Lower leg skin (tissue), 3 donors: ENCODE data around the gene KRT23.

Source experiments
- POLR2A ChIP-seq, 2 donors: fragments of 450-650 bp; IDR thresholded peaks; one replicate each; pipeline ENCODE4 v1.6.1; 2016 to 2017; ENCODE audit warnings: antibody characterized with exemption in 2 of 2, mild to moderate bottlenecking in 1 of 2, moderate library complexity in 1 of 2
- TF ChIP-seq, protein P1 (sequence below), 3 donors: fragments of 450-650 bp; IDR thresholded peaks; one replicate each; pipeline ENCODE4 v1.5.1; 2016; ENCODE audit warnings: antibody characterized with exemption in 3 of 3, mild to moderate bottlenecking in 3 of 3, moderate library complexity in 2 of 3

DNA sequence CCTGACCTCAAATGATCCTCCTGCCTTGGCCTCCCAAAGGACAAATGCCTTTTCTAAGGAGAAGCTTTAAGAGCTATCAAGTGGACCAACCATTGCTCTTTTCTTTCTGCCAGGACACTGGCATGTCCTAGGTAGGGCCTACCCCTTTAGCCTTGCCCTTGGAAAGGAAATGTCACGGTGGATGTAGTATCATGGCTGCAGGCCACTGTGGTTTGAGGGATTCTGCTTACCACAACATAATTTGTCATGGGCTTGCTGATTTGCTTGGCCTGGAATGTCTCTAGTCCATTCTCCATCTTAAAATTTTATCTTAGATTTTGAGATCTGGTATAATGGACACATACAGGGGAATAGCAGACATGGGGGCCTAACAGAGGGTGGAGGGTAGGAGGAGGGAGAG, 58.4 kb downstream of the KRT23 start:
- no peak for TF ChIP-seq POLR2A (IDR thresholded peaks at IDR 0.05)
- TF ChIP-seq, protein P1, sequence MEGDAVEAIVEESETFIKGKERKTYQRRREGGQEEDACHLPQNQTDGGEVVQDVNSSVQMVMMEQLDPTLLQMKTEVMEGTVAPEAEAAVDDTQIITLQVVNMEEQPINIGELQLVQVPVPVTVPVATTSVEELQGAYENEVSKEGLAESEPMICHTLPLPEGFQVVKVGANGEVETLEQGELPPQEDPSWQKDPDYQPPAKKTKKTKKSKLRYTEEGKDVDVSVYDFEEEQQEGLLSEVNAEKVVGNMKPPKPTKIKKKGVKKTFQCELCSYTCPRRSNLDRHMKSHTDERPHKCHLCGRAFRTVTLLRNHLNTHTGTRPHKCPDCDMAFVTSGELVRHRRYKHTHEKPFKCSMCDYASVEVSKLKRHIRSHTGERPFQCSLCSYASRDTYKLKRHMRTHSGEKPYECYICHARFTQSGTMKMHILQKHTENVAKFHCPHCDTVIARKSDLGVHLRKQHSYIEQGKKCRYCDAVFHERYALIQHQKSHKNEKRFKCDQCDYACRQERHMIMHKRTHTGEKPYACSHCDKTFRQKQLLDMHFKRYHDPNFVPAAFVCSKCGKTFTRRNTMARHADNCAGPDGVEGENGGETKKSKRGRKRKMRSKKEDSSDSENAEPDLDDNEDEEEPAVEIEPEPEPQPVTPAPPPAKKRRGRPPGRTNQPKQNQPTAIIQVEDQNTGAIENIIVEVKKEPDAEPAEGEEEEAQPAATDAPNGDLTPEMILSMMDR (IDR thresholded peaks at IDR 0.05): no peak
